HG02798 (cell line): Measurements from ENCODE around the gene ATRN.
"Not testable (repeated sequence)": the region's sequence is repeated elsewhere in the genome, so short reads cannot be mapped to it uniquely, and the experiment has no call there.

Experiments
- ATAC-seq: cut with Tn5 transposase; IDR thresholded peaks from one replicate; pipeline ENCODE4 v1.9.1; 2021; ENCODE audit warnings: mild to moderate bottlenecking; ENCODE audit not compliant: unreplicated experiment, poor library complexity

ATRN gene

GRCh38 chr20:3559231-3559630 is 88.4 kb downstream of the ATRN start:
- ATAC-seq: no peak

GRCh38 chr20:3559637-3560036 is 88.8 kb downstream of the ATRN start:
- ATAC-seq: no peak

- no peak for ATAC-seq
Measured at GRCh38 chr20:3560162-3560561, 89.3 kb downstream of the ATRN start.

GRCh38 chr20:3560578-3560977 is 89.8 kb downstream of the ATRN start:
- ATAC-seq: no peak

GRCh38 chr20:3563133-3563532 is 92.3 kb downstream of the ATRN start:
- no peak for ATAC-seq

DNA sequence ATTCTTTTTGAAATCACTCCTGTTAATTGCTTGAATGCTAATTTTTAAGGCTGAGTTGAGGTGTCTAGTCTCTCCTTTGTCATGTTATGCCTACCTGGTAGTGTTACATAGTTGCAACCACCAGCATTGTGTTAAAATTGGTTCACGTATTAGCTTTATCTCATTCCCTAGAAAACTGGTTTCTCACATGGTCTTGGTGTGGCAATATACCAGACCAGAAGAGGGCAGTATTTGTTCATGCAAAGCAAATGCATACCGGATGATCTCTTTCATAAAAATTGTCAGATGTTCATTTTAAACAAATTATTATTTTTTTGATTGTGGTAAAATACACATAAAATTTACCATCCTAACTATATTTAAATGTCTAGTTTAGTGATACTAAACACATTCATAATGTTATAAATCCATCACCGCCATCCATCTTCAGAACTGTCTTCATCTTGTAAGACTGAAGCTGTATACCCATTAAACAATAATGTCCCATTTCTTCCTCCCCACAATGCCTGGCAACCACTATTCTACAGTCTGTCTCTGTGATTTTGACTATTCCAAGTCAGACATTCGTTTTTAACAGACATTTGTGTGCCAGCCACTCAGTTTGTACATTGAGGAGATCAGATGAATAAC is 92.8 kb downstream of the ATRN start:
- no peak for ATAC-seq

- no peak for ATAC-seq
Measured at GRCh38 chr20:3565851-3566250, 95.0 kb downstream of the ATRN start.

DNA sequence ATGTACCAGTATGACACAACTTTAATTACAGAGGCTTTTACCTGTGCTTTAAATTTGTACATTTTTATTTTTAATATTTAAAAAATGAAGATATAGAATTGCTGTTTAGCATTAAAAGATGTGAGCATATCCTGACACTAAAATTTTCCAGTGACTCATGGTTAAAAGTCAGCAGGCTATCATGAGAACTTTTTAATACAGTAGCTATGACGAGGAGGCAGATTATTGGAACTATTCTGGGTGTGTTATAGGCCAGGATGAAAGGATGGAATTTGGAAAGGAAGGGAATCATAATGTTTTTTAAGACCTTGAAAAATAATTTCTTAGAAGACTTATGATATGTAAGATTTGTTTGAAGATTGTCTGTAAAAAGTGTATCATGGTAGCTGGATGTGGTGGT is 101.3 kb downstream of the ATRN start:
- no peak for ATAC-seq

DNA sequence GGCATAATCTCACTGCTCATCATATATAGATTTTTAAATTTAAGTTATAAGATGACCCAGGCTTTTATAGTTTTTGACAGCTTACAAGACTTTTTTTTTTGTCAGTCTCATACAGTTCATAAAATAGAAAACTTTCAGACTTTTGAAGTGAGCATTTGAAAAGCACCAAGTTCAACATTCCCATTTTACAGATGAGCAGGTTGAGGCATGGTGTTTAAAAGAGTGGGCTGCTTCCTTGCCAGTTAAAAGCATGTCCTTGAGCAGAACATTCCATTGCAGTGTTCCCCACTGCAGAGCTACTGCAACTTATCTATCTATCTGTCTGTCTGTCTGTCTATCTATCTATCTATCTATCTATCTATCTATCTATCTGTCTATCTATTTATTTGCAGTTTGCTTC is 105.5 kb downstream of the ATRN start:
- ATAC-seq: no peak

DNA sequence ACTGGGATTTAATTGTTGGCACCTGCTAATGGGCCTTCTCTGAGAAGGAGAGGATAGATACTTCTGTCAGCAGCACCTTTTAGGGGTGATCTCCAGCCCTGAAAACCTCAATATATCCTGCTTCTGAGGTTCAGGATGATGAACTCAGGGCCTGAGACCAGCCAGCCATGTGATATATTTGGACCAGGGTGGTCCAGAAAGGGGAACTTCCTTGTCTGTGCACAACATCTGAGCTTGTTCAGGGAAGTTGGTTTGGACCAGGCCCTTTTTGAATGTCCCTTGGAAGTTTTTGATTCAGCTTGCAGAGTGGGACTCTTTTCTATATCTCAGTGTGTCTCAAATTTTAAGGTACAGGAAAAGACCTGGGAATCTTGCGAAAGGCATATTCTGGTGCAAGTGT is 106.5 kb downstream of the ATRN start:
- ATAC-seq: no peak

DNA sequence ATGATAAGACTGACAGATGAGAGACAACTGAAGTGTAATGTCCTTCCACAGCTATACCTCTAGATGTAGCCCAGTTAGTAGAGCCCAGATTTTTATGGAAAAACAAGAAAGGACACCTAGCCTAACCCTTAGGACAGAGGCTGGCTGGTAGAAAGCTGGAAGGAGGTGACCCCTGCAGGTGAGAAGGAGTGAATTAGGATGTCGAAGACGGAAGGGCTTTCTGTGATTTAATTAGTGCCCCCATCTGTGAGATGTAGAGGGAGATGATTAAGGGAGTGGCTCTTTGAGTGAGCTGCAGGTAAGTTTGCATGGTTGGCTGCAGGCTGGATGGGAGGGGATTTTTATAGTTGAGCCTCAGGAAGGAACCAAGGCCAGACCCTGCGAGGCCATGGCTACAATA is 109.6 kb downstream of the ATRN start:
- no peak for ATAC-seq

DNA sequence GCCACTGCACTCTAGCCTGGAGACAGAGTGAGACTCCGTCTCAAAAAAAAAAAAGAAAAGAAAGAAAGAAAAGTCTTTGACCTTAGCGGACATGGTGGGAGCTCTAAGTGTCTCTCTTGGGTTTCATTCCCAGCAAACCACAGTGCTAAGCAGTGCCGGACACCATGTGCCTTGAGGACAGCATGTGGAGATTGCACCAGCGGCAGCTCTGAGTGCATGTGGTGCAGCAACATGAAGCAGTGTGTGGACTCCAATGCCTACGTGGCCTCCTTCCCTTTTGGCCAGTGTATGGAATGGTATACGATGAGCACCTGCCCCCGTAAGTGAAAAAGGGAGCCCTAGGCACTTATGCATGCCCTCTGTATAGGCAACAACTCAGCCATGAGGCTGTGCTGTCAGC is 112.9 kb downstream of the ATRN start:
- no peak for ATAC-seq

DNA sequence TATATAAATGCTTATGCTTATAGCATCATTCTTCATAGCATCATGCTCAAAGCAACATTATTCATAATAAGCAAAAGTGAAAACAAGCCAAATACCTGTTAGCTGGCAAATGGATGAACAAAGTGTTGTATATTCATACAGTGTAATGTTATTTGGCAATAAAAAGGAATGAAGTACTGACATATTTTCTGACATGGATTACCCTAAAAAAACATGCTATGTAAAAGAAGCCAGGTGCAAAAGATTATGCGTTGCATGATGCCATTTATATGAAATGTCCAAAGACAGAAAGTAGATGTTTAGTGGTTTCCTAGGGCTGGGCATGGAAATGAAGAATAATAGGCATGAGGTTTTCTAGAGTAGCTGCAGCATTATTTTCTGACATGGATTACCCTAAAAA is 115.3 kb downstream of the ATRN start:
- no peak for ATAC-seq

DNA sequence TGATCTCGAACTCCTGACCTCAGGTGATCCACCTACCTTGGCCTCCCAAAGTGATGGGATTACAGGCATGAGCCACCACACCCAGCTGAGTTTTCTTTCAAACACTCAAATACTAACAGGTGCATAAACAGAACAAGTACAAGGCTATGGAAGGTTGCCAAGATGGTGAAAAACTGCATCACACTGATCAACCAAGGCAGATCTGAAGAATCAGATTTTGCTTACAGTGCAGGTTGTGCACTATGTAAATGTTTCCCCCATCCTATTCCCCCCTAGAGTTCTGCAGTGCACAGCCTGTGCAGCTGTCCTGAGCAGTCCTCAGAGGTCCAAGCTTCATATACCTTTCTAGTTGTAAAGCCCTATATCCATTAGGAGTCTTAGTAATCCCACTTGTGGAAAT is 119.3 kb downstream of the ATRN start:
- ATAC-seq: no peak

- ATAC-seq: no peak
Measured at GRCh38 chr20:3592931-3593330, 122.1 kb downstream of the ATRN start.

- no peak for ATAC-seq
Measured at GRCh38 chr20:3595541-3595940, 124.7 kb downstream of the ATRN start.

DNA sequence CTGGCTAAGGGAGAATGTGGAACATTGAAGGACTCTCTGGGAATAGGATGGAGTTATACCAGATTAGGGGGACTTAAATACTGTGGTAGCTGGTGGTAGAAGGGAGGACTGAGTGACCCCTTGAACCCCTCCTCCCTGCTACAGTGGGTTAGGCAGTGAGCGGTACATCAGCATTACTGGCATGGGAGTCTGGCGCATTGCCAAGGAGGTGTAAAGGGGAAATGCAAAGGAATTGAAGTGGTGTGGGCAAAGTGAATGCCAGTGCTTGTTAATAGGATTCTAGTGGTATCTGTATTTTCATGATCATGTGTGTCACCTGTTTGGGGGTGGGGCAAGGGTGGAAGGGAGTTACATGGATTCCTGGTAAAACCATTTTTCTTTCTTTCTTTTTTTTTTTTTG is 132.3 kb downstream of the ATRN start:
- no peak for ATAC-seq

DNA sequence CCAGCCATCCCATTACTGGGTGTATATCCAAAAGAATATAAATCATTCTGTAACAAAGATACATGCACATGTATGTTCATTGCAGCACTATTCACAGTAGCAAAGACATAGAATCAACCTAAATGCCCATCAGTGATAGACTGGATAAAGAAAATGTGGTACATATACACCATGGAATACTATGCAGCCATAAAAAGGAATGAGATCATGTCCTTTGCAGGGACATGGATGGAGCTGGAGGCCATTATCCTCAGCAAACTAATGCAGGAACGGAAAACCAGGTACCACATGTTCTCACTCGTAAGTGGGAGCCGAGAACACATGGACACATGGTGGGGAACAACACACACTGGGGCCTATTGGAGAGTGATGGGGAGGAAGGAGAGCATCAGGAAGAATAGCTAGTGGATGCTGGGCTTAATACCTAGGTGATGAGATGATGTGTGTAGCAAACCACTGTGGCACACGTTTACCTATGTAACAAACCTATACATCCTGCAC is 134.6 kb downstream of the ATRN start:
- ATAC-seq: not testable (repeated sequence)

DNA sequence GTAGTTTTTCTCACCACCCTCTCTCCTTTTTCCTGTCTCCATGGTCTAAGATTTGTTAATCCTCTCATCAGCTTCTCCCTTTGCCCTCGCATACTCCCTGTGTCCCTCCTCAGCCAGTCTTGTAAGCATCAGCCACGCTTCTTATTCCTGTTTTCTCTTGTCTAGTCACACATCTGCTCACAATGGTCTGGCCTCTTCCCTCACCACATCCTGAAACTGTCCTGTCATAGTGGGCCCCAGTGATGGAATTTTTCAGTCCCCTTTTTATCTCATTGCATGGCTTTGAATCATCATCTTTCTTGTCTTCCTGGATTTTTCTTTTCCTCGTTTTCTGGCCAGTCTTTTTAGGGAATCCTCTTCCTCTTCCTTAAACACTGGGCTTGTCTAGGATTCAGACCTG is 135.2 kb downstream of the ATRN start:
- ATAC-seq: no peak

GRCh38 chr20:3611901-3612300 is 141.1 kb downstream of the ATRN start:
- no peak for ATAC-seq

DNA sequence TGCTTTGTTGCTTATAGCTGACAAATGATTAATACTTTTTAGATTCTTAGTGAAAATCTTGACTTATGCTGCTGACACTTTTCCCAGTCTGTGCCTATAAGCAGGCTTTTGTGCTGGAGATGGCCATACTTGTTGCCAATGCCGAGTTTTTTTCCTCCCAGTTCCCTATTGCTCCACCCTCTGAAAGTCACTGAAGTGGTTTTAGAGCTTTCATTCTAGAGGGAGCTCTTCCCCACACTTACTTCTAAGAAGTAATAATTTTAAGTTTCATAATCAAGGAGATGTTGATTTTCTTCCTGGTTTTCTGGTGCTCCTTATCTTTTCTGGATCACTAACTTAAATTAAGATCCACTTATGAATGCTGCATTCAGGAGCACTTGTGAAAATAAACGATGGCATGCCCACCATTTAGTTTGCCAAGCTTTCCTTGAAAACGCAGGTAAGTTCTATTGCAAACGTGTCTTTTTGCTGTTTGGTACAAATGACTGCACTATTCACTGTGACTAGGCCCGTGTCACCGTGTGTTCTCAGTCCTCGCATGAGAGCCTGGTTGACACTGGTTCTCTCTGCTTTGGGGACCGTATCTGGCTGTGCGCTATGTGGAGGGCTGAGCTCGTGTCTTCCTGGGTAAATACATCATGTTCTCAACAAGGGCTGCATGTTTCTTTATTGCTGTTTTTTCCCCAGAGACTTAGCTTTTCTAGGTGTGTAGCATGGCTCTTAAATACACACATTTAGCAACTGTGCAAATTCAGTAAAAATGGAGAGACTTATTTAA is 142.2 kb downstream of the ATRN start:
- ATAC-seq: no peak

DNA sequence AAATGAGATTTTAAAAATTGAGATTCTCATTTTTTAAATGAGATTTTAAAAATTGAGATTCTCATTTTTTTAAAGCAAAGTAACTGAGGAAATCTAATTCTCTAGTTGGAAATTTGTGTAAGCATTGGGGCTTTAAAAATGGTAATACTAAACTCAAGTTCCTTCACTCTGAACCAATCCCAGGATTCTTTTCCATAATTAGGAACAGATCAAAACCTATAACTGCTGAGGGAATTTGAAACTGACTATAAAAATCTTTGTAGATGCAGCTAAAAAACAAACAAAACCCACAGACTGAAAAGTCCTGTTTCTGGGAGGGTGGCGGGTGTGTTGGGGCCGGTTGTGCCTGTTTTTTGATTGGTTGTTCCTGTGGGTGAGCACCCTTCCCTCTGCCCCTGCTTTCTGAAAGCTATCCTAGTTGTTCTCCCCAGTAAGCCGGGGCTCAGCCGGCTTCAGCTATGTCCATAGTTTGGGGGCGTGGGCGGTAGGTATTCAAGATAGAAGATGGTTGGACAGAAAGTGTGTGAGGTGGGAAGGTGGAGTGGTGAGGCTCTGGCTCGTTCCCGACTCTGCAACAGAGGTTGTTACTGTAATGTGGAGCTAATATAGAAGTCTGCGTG is 143.1 kb downstream of the ATRN start:
- ATAC-seq: no peak
